Measurements from ENCODE around the gene SH2D7.

The SH2D7 gene

DNA sequence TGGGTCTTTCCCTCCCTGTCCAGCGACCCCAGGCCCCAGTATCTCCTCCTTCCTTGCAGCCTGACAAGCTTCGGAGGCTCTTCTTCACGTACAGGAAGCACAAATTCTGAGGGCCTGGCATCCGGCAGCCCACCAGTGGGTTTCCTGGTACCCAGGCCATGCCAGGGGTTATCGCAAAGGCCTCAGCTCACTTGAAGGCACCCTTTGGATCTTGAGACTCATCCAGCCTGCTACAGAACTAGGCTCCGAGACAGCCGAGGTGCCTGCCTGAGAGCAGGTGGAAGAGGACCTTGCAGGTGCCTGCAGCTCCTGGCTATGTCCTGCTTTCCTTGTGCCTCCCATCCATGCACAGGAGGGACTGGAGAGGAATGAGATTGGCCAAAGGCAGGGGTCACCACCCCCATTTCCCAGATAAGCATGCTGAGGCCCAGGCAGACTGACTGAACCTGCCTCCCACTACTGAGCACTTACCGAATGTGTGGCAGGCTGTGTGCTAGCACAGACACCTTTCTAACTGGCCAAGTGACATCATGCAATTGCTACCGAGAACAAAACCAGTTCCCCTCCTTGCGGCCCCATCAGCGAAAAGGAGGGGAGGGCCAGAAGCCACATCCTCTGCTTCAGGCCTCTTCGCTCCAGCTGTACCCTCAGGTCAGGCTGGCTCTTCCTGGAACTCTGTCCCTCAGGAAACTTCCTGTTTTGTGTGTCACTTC lies 11.2 kb downstream of the SH2D7 start:
- TF ChIP-seq POLR2AphosphoS5 (IDR thresholded peaks at IDR 0.05; ENCODE audit: low read depth) (peak; percentile 28; the same call in 1 of the 2 replicates), GABPA (IDR thresholded peaks at IDR 0.05; ENCODE audit: low read depth) (peak; percentile 55; the same call in 1 of the 2 replicates), REST (IDR thresholded peaks at IDR 0.05; ENCODE audit: insufficient replicate concordance, low read depth) (no peak), SPI1 (IDR thresholded peaks at IDR 0.05; ENCODE audit: borderline replicate concordance, low read depth) (peak; percentile 85)
- TF ChIP-seq, protein P1, sequence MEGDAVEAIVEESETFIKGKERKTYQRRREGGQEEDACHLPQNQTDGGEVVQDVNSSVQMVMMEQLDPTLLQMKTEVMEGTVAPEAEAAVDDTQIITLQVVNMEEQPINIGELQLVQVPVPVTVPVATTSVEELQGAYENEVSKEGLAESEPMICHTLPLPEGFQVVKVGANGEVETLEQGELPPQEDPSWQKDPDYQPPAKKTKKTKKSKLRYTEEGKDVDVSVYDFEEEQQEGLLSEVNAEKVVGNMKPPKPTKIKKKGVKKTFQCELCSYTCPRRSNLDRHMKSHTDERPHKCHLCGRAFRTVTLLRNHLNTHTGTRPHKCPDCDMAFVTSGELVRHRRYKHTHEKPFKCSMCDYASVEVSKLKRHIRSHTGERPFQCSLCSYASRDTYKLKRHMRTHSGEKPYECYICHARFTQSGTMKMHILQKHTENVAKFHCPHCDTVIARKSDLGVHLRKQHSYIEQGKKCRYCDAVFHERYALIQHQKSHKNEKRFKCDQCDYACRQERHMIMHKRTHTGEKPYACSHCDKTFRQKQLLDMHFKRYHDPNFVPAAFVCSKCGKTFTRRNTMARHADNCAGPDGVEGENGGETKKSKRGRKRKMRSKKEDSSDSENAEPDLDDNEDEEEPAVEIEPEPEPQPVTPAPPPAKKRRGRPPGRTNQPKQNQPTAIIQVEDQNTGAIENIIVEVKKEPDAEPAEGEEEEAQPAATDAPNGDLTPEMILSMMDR (IDR thresholded peaks at IDR 0.05; ENCODE audit: insufficient read depth, low read length), result no peak
- peak overlapping the region; percentile 41 for H3K27ac ChIP-seq (replicated peaks)
- H3K27me3 ChIP-seq (ENCODE audit: insufficient read depth, poor library complexity, severe bottlenecking), result no peaks in the 10 kb centered on the region
- peak; percentile 52 to 83 for DNase-seq (ENCODE audit: low read depth in 1 of 2, low spot score in 1 of 2)
- no peak overlapping the region for H3K4me3 ChIP-seq (replicated peaks; ENCODE audit: insufficient read depth, low read length)

DNA sequence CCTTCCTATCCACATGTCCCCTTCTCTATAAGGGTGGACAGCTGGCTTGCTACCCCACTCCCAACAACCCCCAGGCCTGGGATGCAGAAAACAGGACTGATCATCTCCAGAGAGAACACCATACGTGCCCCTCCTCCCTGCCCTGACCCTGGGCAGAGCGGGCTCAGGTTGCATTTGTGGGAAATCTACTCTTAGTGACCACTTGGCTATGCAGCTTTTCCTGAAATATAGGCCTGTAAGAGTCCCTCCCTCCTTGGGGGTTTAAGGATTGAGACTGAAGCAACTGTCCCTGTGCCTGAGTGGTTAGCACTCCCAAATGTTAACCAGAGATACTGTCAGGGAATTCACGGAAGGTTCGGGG lies 11.7 kb downstream of the SH2D7 start:
- no peak overlapping the region for H3K4me3 ChIP-seq (replicated peaks; ENCODE audit: insufficient read depth, low read length)
- TF ChIP-seq GABPA (IDR thresholded peaks at IDR 0.05; ENCODE audit: low read depth) (no peak), REST (IDR thresholded peaks at IDR 0.05; ENCODE audit: insufficient replicate concordance, low read depth) (no peak), POLR2AphosphoS5 (IDR thresholded peaks at IDR 0.05; ENCODE audit: low read depth) (no peak), SPI1 (IDR thresholded peaks at IDR 0.05; ENCODE audit: borderline replicate concordance, low read depth) (no peak)
- TF ChIP-seq, protein P1 (IDR thresholded peaks at IDR 0.05; ENCODE audit: insufficient read depth, low read length), result no peak
- no peak overlapping the region for H3K27ac ChIP-seq (replicated peaks)

GRCh38 chr15:78104566-78105475 lies 12.5 kb downstream of the SH2D7 start:
- Histone ChIP-seq H3K27ac (replicated peaks) (no peak overlapping the region), H3K27me3 (ENCODE audit: insufficient read depth, poor library complexity, severe bottlenecking) (no peaks in the 10 kb centered on the region), H3K4me3 (replicated peaks; ENCODE audit: insufficient read depth, low read length) (no peak overlapping the region)
- no peak for DNase-seq (ENCODE audit: low read depth in 1 of 2, low spot score in 1 of 2)
- TF ChIP-seq, protein P1 (IDR thresholded peaks at IDR 0.05; ENCODE audit: insufficient read depth, low read length), result no peak
- TF ChIP-seq POLR2AphosphoS5 (IDR thresholded peaks at IDR 0.05; ENCODE audit: low read depth) (no peak), REST (IDR thresholded peaks at IDR 0.05; ENCODE audit: insufficient replicate concordance, low read depth) (no peak), GABPA (IDR thresholded peaks at IDR 0.05; ENCODE audit: low read depth) (no peak), SPI1 (IDR thresholded peaks at IDR 0.05; ENCODE audit: borderline replicate concordance, low read depth) (no peak)

More for the DNA sequence above, 11.7 kb downstream of the SH2D7 start:
- no peaks in the 10 kb centered on the region for H3K27me3 ChIP-seq (ENCODE audit: insufficient read depth, poor library complexity, severe bottlenecking)
- DNase-seq (ENCODE audit: low read depth in 1 of 2, low spot score in 1 of 2), result no peak

All from HL-60 (cell line).